CD4-positive, CD25-positive, alpha-beta regulatory T cell (primary cell): ENCODE results near the gene GNGT2. TPM values are rescaled to one million over a fixed set of nuclear protein-coding genes. Genes with fewer than 3 reads are reported as not detected.
A peak's percentile ranks its signal among the peaks of the same experiment; 100 is the strongest.

Source experiments
- ATAC-seq, 2 donors: fragments of 150-1000 bp; cut with Tn5 transposase; one replicate each; pipeline ENCODE4 v1.10.0; 2021; ENCODE audit warnings: low read depth in 2 of 2, moderate number of reproducible peaks in 2 of 2, moderate library complexity in 1 of 2
- DNase-seq, 3 donors: peaks; one replicate each; pipeline versions ENCODE4 v3.0.0 to v3.0.0-alpha.2; 2012 to 2022; ENCODE audit warnings: mixed read lengths in 1 of 3
- H3K27ac ChIP-seq: one replicate; pipeline ENCODE4 v1.7.0; 2013; ENCODE audit warnings: mild to moderate bottlenecking, low read length; ENCODE audit not compliant: insufficient read depth, poor library complexity, severe bottlenecking
- H3K27me3 ChIP-seq: one replicate; pipeline ENCODE4 v1.7.0; 2013; ENCODE audit warnings: low read length; ENCODE audit not compliant: control insufficient read depth, insufficient read depth
- H3K36me3 ChIP-seq: one replicate; pipeline ENCODE4 v1.7.0; 2013; ENCODE audit warnings: mild to moderate bottlenecking, low read length, moderate library complexity; ENCODE audit not compliant: control insufficient read depth, insufficient read depth
- H3K4me1 ChIP-seq: 2 replicates; pipeline ENCODE4 v1.7.0; 2013; ENCODE audit warnings: mild to moderate bottlenecking, low read length; ENCODE audit not compliant: insufficient read depth, control insufficient read depth, poor library complexity, severe bottlenecking
- H3K4me3 ChIP-seq: one replicate; pipeline ENCODE4 v1.7.0; 2013; ENCODE audit warnings: low read depth, mild to moderate bottlenecking, low read length, moderate library complexity
- H3K9me3 ChIP-seq, 2 experiments: 1 replicate in 1 of 2; 2 replicates in 1 of 2; pipeline ENCODE4 v1.7.0; 2013; ENCODE audit warnings: low read length in 2 of 2, mild to moderate bottlenecking in 1 of 2, moderate library complexity in 1 of 2; ENCODE audit not compliant: control insufficient read depth in 2 of 2
- H3K27ac Mint-ChIP-seq, 3 donors: one replicate each; pipeline ENCODE4 v1.8.0; 2020 to 2022; ENCODE audit warnings: mild to moderate bottlenecking in 3 of 3, mixed read lengths in 3 of 3, moderate library complexity in 2 of 3
- H3K27me3 Mint-ChIP-seq: one replicate; pipeline ENCODE4 v1.8.0; 2022; ENCODE audit warnings: mild to moderate bottlenecking, mixed read lengths
- H3K36me3 Mint-ChIP-seq: one replicate; pipeline ENCODE4 v1.8.0; 2020; ENCODE audit warnings: mixed read lengths
- H3K4me1 Mint-ChIP-seq, 4 donors: one replicate each; pipeline ENCODE4 v1.8.0; 2020 to 2022; ENCODE audit warnings: mixed read lengths in 4 of 4, mild to moderate bottlenecking in 1 of 4
- H3K4me3 Mint-ChIP-seq, 4 donors: one replicate each; pipeline ENCODE4 v1.8.0; 2020 to 2022; ENCODE audit warnings: mild to moderate bottlenecking in 4 of 4, mixed read lengths in 4 of 4, moderate library complexity in 3 of 4
- H3K9me3 Mint-ChIP-seq, 7 donors: one replicate each; pipeline ENCODE4 v1.8.0; 2020 to 2022; ENCODE audit warnings: mixed read lengths in 7 of 7, mild to moderate bottlenecking in 3 of 7, moderate library complexity in 2 of 7
- polyA plus RNA-seq, 4 donors: library from polyadenylated mRNA; unstranded; fragments of 300-500 nt; fragmentation: Illumina TruSeq; gene quantifications; one replicate each; pipeline ENCODE4 v1.2.3, GENCODE V29; 2021
- total RNA-seq: library from RNA; stranded (reverse); gene quantifications from one replicate; pipeline ENCODE4 v1.2.3, GENCODE V29; 2022

Gene GNGT2
- total and polyA plus RNA-seq, 5 donors from 2014 or later, result 1.5 to 11.4 (median 6.5) TPM

- Histone ChIP-seq H3K27me3 (peaks cover 10% of the 10 kb centered on the region), H3K27ac (no peak overlapping the region), H3K9me3 (no peaks in the 10 kb centered on the region), H3K4me3 (no peak overlapping the region), H3K4me1 (peaks cover 7% of the 10 kb centered on the region), H3K36me3 (no peaks in the 10 kb centered on the region)
- no peaks in the 10 kb centered on the region for H3K36me3 Mint-ChIP-seq
- ATAC-seq, result no peak
- peaks cover 0 to 1% (median 0%) of the 10 kb centered on the region in 7 donors for H3K9me3 Mint-ChIP-seq
- H3K27me3 Mint-ChIP-seq, result peaks cover 43% of the 10 kb centered on the region
- no peak for DNase-seq
- H3K4me1 Mint-ChIP-seq, result peaks cover 0 to 9% (median 5%) of the 10 kb centered on the region in 4 donors
- peak overlapping the region in 1 of 3 donors; percentile 8 for H3K27ac Mint-ChIP-seq
- H3K4me3 Mint-ChIP-seq, result peak overlapping the region in 1 of 4 donors; percentile 28
Measured at GRCh38 chr17:49235896-49236295, 25.5 kb upstream of the GNGT2 start.

- Mint-ChIP-seq H3K36me3 (no peaks in the 10 kb centered on the region), H3K4me3 (no peak overlapping the region), H3K27ac (no peak overlapping the region), H3K9me3 (peaks cover 0 to 1% (median 0%) of the 10 kb centered on the region in 7 donors), H3K27me3 (peaks cover 53% of the 10 kb centered on the region), H3K4me1 (peaks cover 0 to 14% (median 5%) of the 10 kb centered on the region in 4 donors)
- ATAC-seq (no peak), DNase-seq (no peak)
- Histone ChIP-seq H3K9me3 (no peaks in the 10 kb centered on the region), H3K27me3 (peaks cover 10% of the 10 kb centered on the region), H3K4me1 (peaks cover 18% of the 10 kb centered on the region), H3K4me3 (no peak overlapping the region), H3K36me3 (no peaks in the 10 kb centered on the region), H3K27ac (no peak overlapping the region)
Measured at GRCh38 chr17:49234509-49235080, 24.2 kb upstream of the GNGT2 start.

- H3K4me1 Mint-ChIP-seq, result peaks cover 0 to 24% (median 10%) of the 10 kb centered on the region in 4 donors
- peaks cover 69% of the 10 kb centered on the region for H3K27me3 Mint-ChIP-seq
- H3K27ac ChIP-seq, result no peak overlapping the region
- no peaks in the 10 kb centered on the region for H3K36me3 ChIP-seq
- peaks cover 0 to 1% (median 0%) of the 10 kb centered on the region in 7 donors for H3K9me3 Mint-ChIP-seq
- H3K4me3 ChIP-seq, result peak overlapping the region; percentile 74
- H3K4me3 Mint-ChIP-seq, result peak overlapping the region; percentile 82 to 89 (median 86)
- H3K9me3 ChIP-seq, result no peaks in the 10 kb centered on the region
- DNase-seq, result no peak
- H3K36me3 Mint-ChIP-seq, result no peaks in the 10 kb centered on the region
- H3K27me3 ChIP-seq, result peaks cover 17% of the 10 kb centered on the region
- ATAC-seq, result no peak
- H3K4me1 ChIP-seq, result peaks cover 22% of the 10 kb centered on the region
- H3K27ac Mint-ChIP-seq, result no peak overlapping the region
Measured at GRCh38 chr17:49231563-49231894, 21.2 kb upstream of the GNGT2 start.

- Histone ChIP-seq H3K4me1 (peaks cover 22% of the 10 kb centered on the region), H3K27ac (no peak within 1 kb of the TSS), H3K9me3 (no peaks in the 10 kb centered on the region), H3K4me3 (peak within 1 kb of the TSS; percentile 74), H3K27me3 (peaks cover 17% of the 10 kb centered on the region), H3K36me3 (no peaks in the 10 kb centered on the region)
- no peaks in the 10 kb centered on the region for H3K36me3 Mint-ChIP-seq
- DNase-seq (peak; percentile 80 to 88 (median 84)), ATAC-seq (peak; percentile 93 to 95)
- peaks cover 0 to 24% (median 12%) of the 10 kb centered on the region in 4 donors for H3K4me1 Mint-ChIP-seq
- peaks cover 0 to 1% (median 0%) of the 10 kb centered on the region in 7 donors for H3K9me3 Mint-ChIP-seq
- H3K27ac Mint-ChIP-seq, result peak within 1 kb of the TSS in 2 of 3 donors; percentile 25 to 49
- H3K27me3 Mint-ChIP-seq, result peaks cover 74% of the 10 kb centered on the region
- H3K4me3 Mint-ChIP-seq, result peak within 1 kb of the TSS; percentile 82 to 89 (median 86)
Measured at GRCh38 chr17:49230636-49231562, 20.5 kb upstream of the GNGT2 start, which contains the start of gene PHOSPHO1. TSS of gene PHOSPHO1 (minus strand) at chr17:49230787. CDS start at chr17:49226691, 4,096 bp downstream.

GRCh38 chr17:49229805-49230600 lies 19.6 kb upstream of the GNGT2 start:
- Mint-ChIP-seq H3K27me3 (peaks cover 73% of the 10 kb centered on the region), H3K4me3 (peak overlapping the region; percentile 82 to 89 (median 86)), H3K9me3 (peaks cover 0 to 1% (median 0%) of the 10 kb centered on the region in 7 donors), H3K36me3 (no peaks in the 10 kb centered on the region), H3K4me1 (peaks cover 0 to 27% (median 14%) of the 10 kb centered on the region in 4 donors), H3K27ac (peak overlapping the region in 1 of 3 donors; percentile 49)
- H3K27ac ChIP-seq, result no peak overlapping the region
- peak overlapping the region; percentile 48 for H3K4me3 ChIP-seq
- ATAC-seq (no peak), DNase-seq (no peak)
- peaks cover 22% of the 10 kb centered on the region for H3K4me1 ChIP-seq
- H3K27me3 ChIP-seq, result peaks cover 17% of the 10 kb centered on the region
- H3K9me3 ChIP-seq, result no peaks in the 10 kb centered on the region
- H3K36me3 ChIP-seq, result no peaks in the 10 kb centered on the region

- Mint-ChIP-seq H3K4me3 (peak overlapping the region; percentile 54 to 84 (median 82)), H3K27ac (peak overlapping the region in 1 of 3 donors; percentile 49), H3K9me3 (peaks cover 0 to 1% (median 0%) of the 10 kb centered on the region in 7 donors), H3K36me3 (no peaks in the 10 kb centered on the region), H3K27me3 (peaks cover 71% of the 10 kb centered on the region), H3K4me1 (peaks cover 0 to 30% (median 14%) of the 10 kb centered on the region in 4 donors)
- Histone ChIP-seq H3K4me1 (peaks cover 30% of the 10 kb centered on the region), H3K36me3 (no peaks in the 10 kb centered on the region), H3K27ac (no peak overlapping the region), H3K27me3 (peaks cover 17% of the 10 kb centered on the region), H3K9me3 (no peaks in the 10 kb centered on the region), H3K4me3 (no peak overlapping the region)
- ATAC-seq (no peak), DNase-seq (no peak)
Measured at GRCh38 chr17:49229076-49229804, 18.9 kb upstream of the GNGT2 start.
